IMR-90 (cell line): ENCODE data around the gene MRGPRX2. TPM values are rescaled to one million over a fixed set of nuclear protein-coding genes. Genes with fewer than 3 reads are reported as not detected.

ENCODE experiments used
- ATAC-seq: fragments of 200-7000 bp; cut with Tn5 transposase; 2 replicates; pipeline ENCODE4 v1.9.1; 2020; ENCODE audit warnings: low read depth, mild to moderate bottlenecking, moderate library complexity
- BruUV-seq: library from RNA; stranded (reverse); fragments of 400-500 nt; replicated peaks from 2 replicates; lab custom pipeline; 2021; lab: Mats Ljungman, UMichigan
- CTCF ChIA-PET: fragments of 300-600 bp; formaldehyde crosslinking; extraction: SDS; loops from one replicate; lab custom pipeline; 2021; ENCODE audit warnings: antibody characterized with exemption; lab: Yijun Ruan, JAX
- POLR2A ChIA-PET: fragments of 300-600 bp; sonication (Branson Sonifier 250); formaldehyde crosslinking; loops from one replicate; lab custom pipeline; 2022; ENCODE audit warnings: antibody characterized with exemption; ENCODE audit not compliant: unreplicated experiment; lab: Charles Lee
- DNase-seq: peaks from one replicate; pipeline ENCODE4 v3.0.0; 2013
- H2AFZ ChIP-seq: replicated peaks from 2 replicates; pipeline ENCODE3; 2013; ENCODE audit warnings: low read length, mild to moderate bottlenecking; ENCODE audit not compliant: poor library complexity
- H2AK5ac ChIP-seq: 2 replicates; pipeline ENCODE4 v1.6.1; 2013; ENCODE audit warnings: low read depth, low read length, inconsistent platforms
- H2AK9ac ChIP-seq: replicated peaks from 2 replicates; pipeline ENCODE3; 2013; ENCODE audit warnings: mild to moderate bottlenecking, low read depth, low read length, moderate library complexity; ENCODE audit not compliant: poor library complexity
- H2BK120ac ChIP-seq: 2 replicates; pipeline ENCODE4 v1.6.1; 2013; ENCODE audit warnings: low read depth, low read length, inconsistent platforms
- H2BK15ac ChIP-seq: 3 replicates; pipeline ENCODE4 v1.6.1; 2013; ENCODE audit warnings: low read depth, low read length, inconsistent platforms
- H2BK20ac ChIP-seq: 2 replicates; pipeline ENCODE4 v1.6.1; 2013; ENCODE audit warnings: low read depth, mild to moderate bottlenecking, inconsistent platforms, low read length, moderate library complexity
- H2BK5ac ChIP-seq: 2 replicates; pipeline ENCODE4 v1.6.1; 2013; ENCODE audit warnings: mild to moderate bottlenecking, low read depth, low read length, inconsistent platforms; ENCODE audit not compliant: poor library complexity, severe bottlenecking
- H3K14ac ChIP-seq: replicated peaks from 2 replicates; pipeline ENCODE4 v1.6.1; 2013; ENCODE audit warnings: low read depth, low read length, inconsistent platforms
- H3K18ac ChIP-seq: 2 replicates; pipeline ENCODE4 v1.6.1; 2013; ENCODE audit warnings: low read depth, low read length, control low read depth
- H3K23ac ChIP-seq: 2 replicates; pipeline ENCODE4 v1.6.1; 2013; ENCODE audit warnings: low read depth, low read length, inconsistent platforms
- H3K27ac ChIP-seq: 2 replicates; pipeline ENCODE4 v1.5.1; 2013; ENCODE audit warnings: mild to moderate bottlenecking, control low read depth, low read length; ENCODE audit not compliant: insufficient read depth
- H3K27me3 ChIP-seq: 2 replicates; pipeline ENCODE4 v1.6.1; 2013; ENCODE audit warnings: low read length; ENCODE audit not compliant: control insufficient read depth, insufficient read depth
- H3K36me3 ChIP-seq: 2 replicates; pipeline ENCODE4 v1.6.1; 2013; ENCODE audit warnings: low read length, mixed read lengths; ENCODE audit not compliant: control insufficient read depth, insufficient read depth
- H3K4ac ChIP-seq: 2 replicates; pipeline ENCODE4 v1.6.1; 2013; ENCODE audit warnings: low read depth, low read length, inconsistent platforms
- H3K4me1 ChIP-seq: 2 replicates; pipeline ENCODE4 v1.6.1; 2013; ENCODE audit warnings: low read length, mixed read lengths; ENCODE audit not compliant: control insufficient read depth, insufficient read depth
- H3K4me2 ChIP-seq: 2 replicates; pipeline ENCODE4 v1.6.1; 2013; ENCODE audit warnings: low read depth, mild to moderate bottlenecking, control low read depth, low read length, moderate library complexity
- H3K4me3 ChIP-seq: 2 replicates; pipeline ENCODE4 v1.5.1; 2013; ENCODE audit warnings: low read depth, mild to moderate bottlenecking, control low read depth, low read length, moderate library complexity; ENCODE audit not compliant: insufficient read depth
- H3K56ac ChIP-seq: 2 replicates; pipeline ENCODE4 v1.6.1; 2013; ENCODE audit warnings: low read length, inconsistent platforms; ENCODE audit not compliant: insufficient read depth; ENCODE audit errors: extremely low read depth
- H3K79me1 ChIP-seq, 2 experiments: 2 replicates each; pipeline ENCODE4 v1.6.1; 2013; ENCODE audit warnings: low read length in 2 of 2, inconsistent platforms in 1 of 2, low read depth in 1 of 2
- H3K9ac ChIP-seq: 2 replicates; pipeline ENCODE4 v1.6.1; 2013; ENCODE audit warnings: low read depth, low read length, control low read depth
- H3K9me1 ChIP-seq: 2 replicates; pipeline ENCODE4 v1.6.1; 2013; ENCODE audit warnings: low read length, inconsistent platforms; ENCODE audit not compliant: insufficient read depth
- H3K9me3 ChIP-seq: 2 replicates; pipeline ENCODE4 v1.6.1; 2013; ENCODE audit warnings: low read length; ENCODE audit not compliant: control insufficient read depth, insufficient read depth
- H4K20me1 ChIP-seq: 2 replicates; pipeline ENCODE4 v1.6.1; 2013; ENCODE audit warnings: low read length, inconsistent platforms; ENCODE audit not compliant: insufficient read depth
- H4K5ac ChIP-seq: 2 replicates; pipeline ENCODE4 v1.6.1; 2013; ENCODE audit warnings: mild to moderate bottlenecking, low read depth, low read length, control low read depth
- H4K8ac ChIP-seq, 2 experiments: 2 replicates each; pipeline ENCODE4 v1.6.1; 2013; ENCODE audit warnings: low read depth in 2 of 2, low read length in 2 of 2, control low read depth in 1 of 2, inconsistent platforms in 1 of 2
- H4K91ac ChIP-seq: 2 replicates; pipeline ENCODE4 v1.6.1; 2013; ENCODE audit warnings: low read depth, low read length, inconsistent platforms; ENCODE audit not compliant: insufficient read depth
- ELK1 ChIP-seq: fragments of 150-350 bp; IDR thresholded peaks from 2 replicates; pipeline ENCODE4 v1.6.1; 2016; ENCODE audit warnings: low read depth, mild to moderate bottlenecking, low read length, moderate library complexity, borderline replicate concordance
- POLR2A ChIP-seq: IDR thresholded peaks from 2 replicates; pipeline ENCODE4 v1.6.1; 2012; ENCODE audit warnings: mild to moderate bottlenecking, low read depth, low read length
- RFX5 ChIP-seq: IDR thresholded peaks from 2 replicates; pipeline ENCODE4 v1.8.0; 2012; ENCODE audit warnings: low read depth, mild to moderate bottlenecking, low read length, moderate library complexity
- WGBS, 2 experiments: methylation state at CpG; one replicate each; pipeline versions ENCODE4 v1.1.5 to v1.1.7; 2013; ENCODE audit warnings: missing lambda C conversion rate in 2 of 2; ENCODE audit not compliant: insufficient read length in 1 of 2; ENCODE audit errors: extremely low coverage in 2 of 2; 5-methylcytosine and 5-hydroxymethylcytosine counted together
- dilution Hi-C: fragments of 300-500 bp; cut with HindIII; formaldehyde crosslinking; loops from one replicate; pipeline ENCODE4 v1.14.3; 2018; ENCODE audit warnings: low sequenced_read_pairs; ENCODE audit not compliant: unreplicated experiment
- in situ Hi-C: fragments of 300-500 bp; cut with MboI; formaldehyde crosslinking; loops from 3 replicates; pipeline ENCODE4 v1.14.3; 2019; ENCODE audit warnings: low sequenced_read_pairs, inconsistent platforms, mixed read lengths
- intact Hi-C: fragments of 100-400 bp; cut with micrococcal nuclease; formaldehyde crosslinking; loops from 2 replicates; pipeline ENCODE4 v1.10.0; 2022
- polyA plus RNA-seq, 3 experiments: library from polyadenylated mRNA; depleted of rRNA; stranded (reverse); fragments of >200 nt; gene quantifications; 2 replicates each; pipeline ENCODE4 v1.2.3, GENCODE V29; 2012; ENCODE audit warnings: low replicate concordance in 1 of 3
- total RNA-seq: library from RNA; depleted of rRNA; stranded (reverse); fragments of >200 nt; gene quantifications from 2 replicates; pipeline ENCODE4 v1.2.3, GENCODE V29; 2012

The MRGPRX2 gene
- total and polyA plus RNA-seq, 2 of the 4 experiments (the other 2 are of a cell fraction): not detected

DNA sequence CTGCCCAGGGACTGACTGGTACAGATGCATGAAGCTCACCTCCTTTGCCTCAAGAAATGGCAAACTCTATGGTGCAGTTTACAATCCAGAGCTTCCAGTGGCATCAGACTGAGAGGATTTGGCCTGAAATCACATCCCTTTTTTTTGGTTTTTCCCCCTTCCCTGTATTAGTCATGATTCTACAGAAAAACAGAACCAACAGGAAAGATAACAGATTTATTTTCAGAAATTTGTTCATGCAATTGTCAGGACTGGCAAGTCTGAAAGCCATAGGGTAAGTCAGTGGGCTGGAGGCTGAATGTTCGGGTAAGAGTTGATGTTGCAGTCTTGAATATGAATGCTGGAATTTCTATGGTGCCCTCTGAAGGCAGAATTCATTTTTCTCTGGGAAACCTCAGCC lies 44.5 kb upstream of the MRGPRX2 start:
- H2AK5ac ChIP-seq: no peak overlapping the region
- no peaks in the 10 kb centered on the region for H3K79me1 ChIP-seq
- H3K9ac ChIP-seq: no peak overlapping the region
- DNase-seq (no peak), ATAC-seq (no peak)
- no peaks in the 10 kb centered on the region for H4K20me1 ChIP-seq
- no peak overlapping the region for H3K23ac ChIP-seq
- TF ChIP-seq POLR2A (no peak), ELK1 (no peak), RFX5 (no peak)
- no peak overlapping the region for H2BK15ac ChIP-seq
- no peaks in the 10 kb centered on the region for H3K9me1 ChIP-seq
- POLR2A ChIA-PET: no interaction called here
- H2AFZ ChIP-seq: no peak overlapping the region
- no peak overlapping the region for H2BK120ac ChIP-seq
- BruUV-seq: no TSS peak
- H3K9me3 ChIP-seq: no peaks in the 10 kb centered on the region
- H3K18ac ChIP-seq: no peak overlapping the region
- no peak overlapping the region for H2AK9ac ChIP-seq
- no peak overlapping the region for H4K8ac ChIP-seq
- H3K4ac ChIP-seq: no peak overlapping the region
- no peaks in the 10 kb centered on the region for H3K36me3 ChIP-seq
- H3K4me1 ChIP-seq: no peaks in the 10 kb centered on the region
- H3K56ac ChIP-seq: no peak overlapping the region
- intact Hi-C loops: no loop called here
- WGBS, 2 experiments: no CpG with 5 or more reads among the region's 1 CpG
- peaks cover 23% of the 10 kb centered on the region for H3K27me3 ChIP-seq
- dilution Hi-C loops: no loop called here
- H3K14ac ChIP-seq: no peak overlapping the region
- no peak overlapping the region for H4K91ac ChIP-seq
- no peak overlapping the region for H3K4me2 ChIP-seq
- H3K4me3 ChIP-seq: no peak overlapping the region
- H3K27ac ChIP-seq: no peak overlapping the region
- CTCF ChIA-PET: no interaction called here
- no peak overlapping the region for H2BK20ac ChIP-seq
- H2BK5ac ChIP-seq: no peak overlapping the region
- H4K5ac ChIP-seq: no peak overlapping the region
- in situ Hi-C loops: no loop called here
